ENCODE data around the gene AAGAB. TPM values are rescaled to one million over a fixed set of nuclear protein-coding genes. Genes with fewer than 3 reads are reported as not detected.

The AAGAB gene
- total and polyA plus RNA-seq, 9 donors = 18.2 to 22.5 (median 20.4) TPM

DNA sequence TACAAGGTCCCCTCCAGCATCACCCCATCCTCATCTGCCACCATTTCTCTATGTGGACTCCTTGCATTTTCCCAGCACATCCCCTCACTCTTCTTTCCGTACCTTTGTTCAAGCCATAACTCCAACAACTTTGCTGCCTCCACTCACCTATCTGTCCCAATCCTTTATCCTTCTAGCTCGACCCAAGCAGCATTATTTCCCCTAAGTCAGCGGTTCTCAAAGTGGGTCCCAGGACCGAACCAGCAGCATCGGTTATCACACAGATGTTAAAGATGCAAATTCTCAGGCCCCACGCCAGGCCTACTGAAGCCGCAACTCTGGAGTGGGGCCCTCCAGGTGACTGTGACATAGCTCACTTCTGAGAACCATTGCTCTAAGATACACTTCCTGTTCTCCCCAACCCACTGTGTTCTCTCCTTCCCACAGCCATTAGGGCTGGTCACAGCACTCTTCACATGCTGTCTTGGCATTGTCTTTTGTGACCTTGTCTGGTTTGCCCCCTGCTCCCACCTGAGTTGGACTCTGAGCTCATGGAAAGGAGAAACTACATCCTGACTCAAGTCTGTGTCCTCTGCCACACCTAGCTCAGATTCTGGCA, 56.2 kb downstream of the AAGAB start:
- WGBS (ENCODE audit: insufficient coverage) = 86% methylated on average over 7 of the region's 7 CpGs
- Histone ChIP-seq H3K4me1 (ENCODE audit: control insufficient read depth, insufficient read depth, low read length) (peaks cover 42% of the 10 kb centered on the region), H3K27ac (ENCODE audit: low read length) (no peak overlapping the region), H3K27me3 (ENCODE audit: control insufficient read depth, insufficient read depth, low read length) (no peaks in the 10 kb centered on the region), H3K36me3 (ENCODE audit: control insufficient read depth, insufficient read depth, low read length) (peaks cover 14% of the 10 kb centered on the region), H3K9me3 (replicated peaks; ENCODE audit: control insufficient read depth, low read depth, low read length) (no peaks in the 10 kb centered on the region), H3K4me3 (ENCODE audit: low read length) (no peak overlapping the region)
- DNase-seq = no peak

DNA sequence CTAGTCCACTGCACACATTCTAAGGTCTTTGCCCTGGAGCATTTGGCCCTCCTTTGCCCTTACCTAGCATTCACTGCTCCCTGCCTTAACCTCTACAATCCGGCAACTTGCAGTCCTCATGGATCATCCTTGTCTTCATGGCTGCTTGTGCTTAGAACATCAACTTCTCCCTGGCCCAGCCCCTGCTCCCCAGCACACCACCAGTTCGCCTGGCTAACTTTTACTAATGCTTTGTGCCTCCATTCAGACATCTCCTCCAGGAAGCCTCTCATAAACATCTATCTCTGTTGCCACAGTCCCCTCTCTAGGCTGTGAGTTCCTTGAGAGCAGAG, 57.1 kb downstream of the AAGAB start:
- no peak overlapping the region for H3K4me3 ChIP-seq (ENCODE audit: low read length)
- 96% methylated on average over 2 of the region's 2 CpGs for WGBS (ENCODE audit: insufficient coverage)
- peaks cover 47% of the 10 kb centered on the region for H3K4me1 ChIP-seq (ENCODE audit: control insufficient read depth, insufficient read depth, low read length)
- H3K27me3 ChIP-seq (ENCODE audit: control insufficient read depth, insufficient read depth, low read length) = no peaks in the 10 kb centered on the region
- DNase-seq = peak; percentile 4
- no peak overlapping the region for H3K27ac ChIP-seq (ENCODE audit: low read length)
- no peaks in the 10 kb centered on the region for H3K9me3 ChIP-seq (replicated peaks; ENCODE audit: control insufficient read depth, low read depth, low read length)
- H3K36me3 ChIP-seq (ENCODE audit: control insufficient read depth, insufficient read depth, low read length) = peaks cover 18% of the 10 kb centered on the region

DNA sequence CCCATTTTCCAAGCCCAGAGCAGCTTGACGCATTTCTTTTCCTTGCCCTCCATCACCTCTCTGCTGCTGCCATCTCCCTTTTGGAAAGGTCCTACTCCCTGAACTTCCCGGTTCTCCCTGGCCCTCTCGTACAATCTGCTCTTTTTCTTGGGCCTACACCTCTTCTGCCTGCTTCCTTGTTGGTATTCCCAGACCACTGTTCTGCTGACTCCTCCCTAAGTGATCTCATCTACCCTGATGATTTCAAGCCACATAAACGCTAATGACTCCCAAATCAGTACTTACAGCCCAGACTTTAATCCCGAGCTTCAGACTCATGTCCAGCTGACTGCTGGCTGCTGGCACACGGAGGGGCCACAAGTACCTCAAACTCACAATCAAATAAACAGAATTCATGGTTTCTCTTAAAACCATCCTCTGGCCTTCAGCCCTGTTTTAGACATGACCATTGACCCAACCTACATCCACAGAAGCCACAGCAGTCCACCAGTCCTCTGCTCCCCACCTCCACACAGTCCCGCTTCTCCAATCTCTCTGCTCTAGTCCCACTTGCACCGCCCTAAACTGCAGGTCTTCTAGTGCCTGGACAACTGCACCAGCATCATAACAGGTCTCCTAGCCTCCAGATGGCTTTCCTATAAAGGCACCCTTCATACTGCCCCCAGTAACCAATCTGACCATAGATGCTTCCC, 57.6 kb downstream of the AAGAB start:
- H3K4me1 ChIP-seq (ENCODE audit: control insufficient read depth, insufficient read depth, low read length) = peaks cover 51% of the 10 kb centered on the region
- no peak overlapping the region for H3K27ac ChIP-seq (ENCODE audit: low read length)
- H3K27me3 ChIP-seq (ENCODE audit: control insufficient read depth, insufficient read depth, low read length) = no peaks in the 10 kb centered on the region
- peak; percentile 81 for DNase-seq
- 41% methylated on average over 8 of the region's 8 CpGs for WGBS (ENCODE audit: insufficient coverage)
- H3K36me3 ChIP-seq (ENCODE audit: control insufficient read depth, insufficient read depth, low read length) = peaks cover 20% of the 10 kb centered on the region
- no peak overlapping the region for H3K4me3 ChIP-seq (ENCODE audit: low read length)
- no peaks in the 10 kb centered on the region for H3K9me3 ChIP-seq (replicated peaks; ENCODE audit: control insufficient read depth, low read depth, low read length)

DNA sequence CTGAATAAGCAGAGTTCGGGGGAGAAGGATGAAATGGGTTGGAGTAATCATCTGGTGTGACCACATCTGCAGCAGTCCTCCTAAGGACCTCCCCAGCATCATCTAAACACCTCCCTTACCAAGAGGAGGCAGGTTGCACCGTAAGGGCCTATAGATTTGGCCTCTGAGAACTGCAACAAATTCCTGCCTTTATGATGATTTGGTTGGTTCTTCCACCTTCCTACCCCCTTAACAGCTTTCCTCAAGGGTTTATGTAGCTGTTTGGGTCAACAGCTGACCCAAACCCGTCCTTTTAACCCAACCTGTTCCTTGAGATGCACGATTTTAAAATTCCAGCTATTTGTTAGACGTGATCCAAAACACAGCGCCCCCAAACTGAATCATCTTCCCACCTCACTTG, 58.2 kb downstream of the AAGAB start:
- Histone ChIP-seq H3K9me3 (replicated peaks; ENCODE audit: control insufficient read depth, low read depth, low read length) (no peaks in the 10 kb centered on the region), H3K4me1 (ENCODE audit: control insufficient read depth, insufficient read depth, low read length) (peaks cover 45% of the 10 kb centered on the region), H3K4me3 (ENCODE audit: low read length) (no peak overlapping the region), H3K36me3 (ENCODE audit: control insufficient read depth, insufficient read depth, low read length) (peaks cover 22% of the 10 kb centered on the region), H3K27me3 (ENCODE audit: control insufficient read depth, insufficient read depth, low read length) (no peaks in the 10 kb centered on the region), H3K27ac (ENCODE audit: low read length) (no peak overlapping the region)
- no peak for DNase-seq
- 60% methylated on average over 4 of the region's 6 CpGs for WGBS (ENCODE audit: insufficient coverage)

DNA sequence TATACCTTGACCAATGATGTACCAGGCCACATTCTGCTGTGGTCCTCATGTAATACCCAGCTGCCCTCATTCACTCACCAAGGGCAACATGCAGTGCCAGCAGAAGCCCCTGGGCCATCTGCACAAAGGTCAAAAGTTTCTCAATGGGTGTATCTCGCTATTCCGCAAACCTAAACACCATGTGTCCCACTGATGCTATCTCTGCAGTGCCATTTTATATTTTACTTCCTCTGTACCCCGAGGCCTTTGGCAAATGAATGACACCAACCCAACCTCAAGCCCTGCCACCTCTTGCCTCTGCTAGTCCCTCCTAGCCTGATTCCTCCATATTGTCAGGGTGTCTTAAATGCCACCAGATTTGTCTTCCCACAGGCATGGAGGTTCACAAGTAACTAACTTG, 59.2 kb downstream of the AAGAB start:
- H3K27me3 ChIP-seq (ENCODE audit: control insufficient read depth, insufficient read depth, low read length) = no peaks in the 10 kb centered on the region
- WGBS (ENCODE audit: insufficient coverage) = 86% methylated on average over 3 of the region's 3 CpGs
- H3K36me3 ChIP-seq (ENCODE audit: control insufficient read depth, insufficient read depth, low read length) = peaks cover 32% of the 10 kb centered on the region

DNA sequence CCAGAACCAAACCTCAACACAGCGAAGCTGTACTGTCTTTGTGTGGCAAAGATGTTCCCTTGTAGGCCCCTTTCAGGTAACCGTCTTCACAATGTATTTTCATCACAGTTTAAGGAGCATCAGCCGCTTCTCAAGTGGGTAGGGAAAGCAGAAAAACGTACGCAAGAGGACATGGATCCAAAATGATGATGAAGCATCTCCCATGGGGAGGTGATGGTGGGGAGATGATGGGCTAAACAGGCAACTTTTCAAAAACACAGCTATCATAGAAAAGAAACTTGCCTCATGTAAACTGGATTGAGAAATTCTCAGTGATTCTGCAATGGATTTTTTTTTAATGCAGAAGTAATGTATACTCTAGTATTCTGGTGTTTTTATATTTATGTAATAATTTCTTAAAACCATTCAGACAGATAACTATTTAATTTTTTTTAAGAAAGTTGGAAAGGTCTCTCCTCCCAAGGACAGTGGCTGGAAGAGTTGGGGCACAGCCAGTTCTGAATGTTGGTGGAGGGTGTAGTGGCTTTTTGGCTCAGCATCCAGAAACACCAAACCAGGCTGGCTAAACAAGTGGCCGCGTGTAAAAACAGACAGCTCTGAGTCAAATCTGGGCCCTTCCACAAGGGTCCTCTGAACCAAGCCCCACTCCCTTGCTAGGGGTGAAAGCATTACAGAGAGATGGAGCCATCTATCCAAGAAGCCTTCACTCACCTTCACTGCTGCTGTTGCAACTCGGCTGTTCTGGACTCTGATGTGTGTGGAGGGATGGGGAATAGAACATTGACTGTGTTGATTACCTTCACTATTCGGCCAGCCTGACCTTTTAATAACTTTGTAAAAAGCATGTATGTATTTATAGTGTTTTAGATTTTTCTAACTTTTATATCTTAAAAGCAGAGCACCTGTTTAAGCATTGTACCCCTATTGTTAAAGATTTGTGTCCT, 60.0 kb downstream of the AAGAB start:
- Histone ChIP-seq H3K9me3 (replicated peaks; ENCODE audit: control insufficient read depth, low read depth, low read length) (no peaks in the 10 kb centered on the region), H3K4me3 (ENCODE audit: low read length) (no peak overlapping the region), H3K27ac (ENCODE audit: low read length) (peak overlapping the region; percentile 69), H3K27me3 (ENCODE audit: control insufficient read depth, insufficient read depth, low read length) (no peaks in the 10 kb centered on the region), H3K4me1 (ENCODE audit: control insufficient read depth, insufficient read depth, low read length) (peaks cover 52% of the 10 kb centered on the region), H3K36me3 (ENCODE audit: control insufficient read depth, insufficient read depth, low read length) (peaks cover 35% of the 10 kb centered on the region)
- 80% methylated on average over 2 of the region's 9 CpGs for WGBS (ENCODE audit: insufficient coverage)
- DNase-seq = peak; percentile 79

More for the DNA sequence above, 59.2 kb downstream of the AAGAB start:
- H3K4me1 ChIP-seq (ENCODE audit: control insufficient read depth, insufficient read depth, low read length) = peaks cover 48% of the 10 kb centered on the region
- no peaks in the 10 kb centered on the region for H3K9me3 ChIP-seq (replicated peaks; ENCODE audit: control insufficient read depth, low read depth, low read length)
- DNase-seq = peak; percentile 6
- H3K4me3 ChIP-seq (ENCODE audit: low read length) = no peak overlapping the region
- H3K27ac ChIP-seq (ENCODE audit: low read length) = no peak overlapping the region

DNA sequence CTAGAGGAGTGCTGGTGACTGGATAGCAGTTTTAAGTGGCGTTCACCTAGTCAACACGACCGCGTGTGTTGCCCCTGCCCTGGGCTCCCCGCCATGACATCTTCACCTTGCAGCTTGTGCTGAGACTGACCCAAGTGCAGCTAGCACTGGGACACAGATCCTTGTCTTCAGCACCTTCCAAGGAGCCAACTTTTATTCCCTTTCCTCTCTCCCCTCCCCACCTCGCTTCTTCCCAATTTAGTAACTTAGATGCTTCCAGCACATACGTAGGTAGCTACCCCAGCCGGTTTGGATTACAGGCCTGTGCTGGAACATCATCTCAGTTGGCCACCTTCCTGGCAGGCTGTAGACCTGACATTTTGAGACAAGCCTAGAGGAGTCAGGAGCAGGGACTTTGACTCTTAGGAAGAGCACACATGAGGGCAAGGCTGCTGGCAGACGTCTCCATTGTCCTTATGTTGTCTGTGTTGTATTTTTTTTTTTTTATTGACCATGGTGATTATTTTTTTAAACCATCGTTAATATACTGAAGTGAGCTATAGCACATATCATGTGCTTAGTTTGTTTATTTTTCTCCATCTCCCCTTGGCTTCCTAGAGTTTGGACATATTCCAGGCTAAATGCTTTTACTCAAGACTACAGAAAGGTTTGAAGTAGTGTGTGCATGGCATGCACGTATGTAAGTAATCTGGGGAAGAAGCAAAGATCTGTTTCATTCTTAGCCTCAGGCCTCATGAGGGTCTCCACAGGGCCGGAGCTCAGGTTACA, 61.1 kb downstream of the AAGAB start:
- H3K27ac ChIP-seq (ENCODE audit: low read length) = peak overlapping the region; percentile 69
- H3K4me1 ChIP-seq (ENCODE audit: control insufficient read depth, insufficient read depth, low read length) = peaks cover 60% of the 10 kb centered on the region

DNA sequence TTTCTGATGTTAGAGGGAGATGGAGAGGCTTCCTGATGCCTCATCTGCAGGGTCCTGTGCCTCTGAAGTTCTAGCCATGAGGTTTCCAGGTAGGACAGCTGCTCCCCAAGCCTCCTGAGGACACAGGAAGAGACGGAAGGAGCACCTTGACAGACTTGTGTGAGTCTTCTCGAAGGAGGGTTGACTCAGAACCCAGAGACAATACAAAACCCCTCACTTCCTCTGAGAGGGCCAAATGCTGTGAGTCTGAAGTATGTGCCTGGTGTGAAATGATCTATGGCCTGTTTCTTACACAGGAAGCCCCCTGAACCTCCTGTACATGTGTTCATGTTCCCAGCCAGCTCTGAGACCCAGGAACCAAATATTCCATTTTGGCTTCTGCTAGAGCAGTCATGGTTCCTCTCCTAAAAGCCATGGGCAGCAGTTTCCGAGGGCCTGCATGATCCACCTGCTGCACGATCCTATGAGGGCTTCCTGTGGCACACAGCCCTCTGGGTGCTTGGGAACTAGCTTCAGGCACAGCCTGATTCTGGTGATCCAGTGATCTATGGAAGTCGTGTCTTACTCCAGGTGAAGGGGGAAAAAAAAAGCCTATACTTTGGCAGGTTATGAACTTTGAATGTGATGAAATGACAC, 62.2 kb downstream of the AAGAB start:
- 90% methylated on average over 3 of the region's 5 CpGs for WGBS (ENCODE audit: insufficient coverage)
- DNase-seq = peak; percentile 13
- no peak overlapping the region for H3K4me3 ChIP-seq (ENCODE audit: low read length)
- peaks cover 69% of the 10 kb centered on the region for H3K4me1 ChIP-seq (ENCODE audit: control insufficient read depth, insufficient read depth, low read length)
- H3K27ac ChIP-seq (ENCODE audit: low read length) = no peak overlapping the region
- H3K9me3 ChIP-seq (replicated peaks; ENCODE audit: control insufficient read depth, low read depth, low read length) = no peaks in the 10 kb centered on the region
- peaks cover 44% of the 10 kb centered on the region for H3K36me3 ChIP-seq (ENCODE audit: control insufficient read depth, insufficient read depth, low read length)
- no peaks in the 10 kb centered on the region for H3K27me3 ChIP-seq (ENCODE audit: control insufficient read depth, insufficient read depth, low read length)

More for the DNA sequence above, 61.1 kb downstream of the AAGAB start:
- Histone ChIP-seq H3K9me3 (replicated peaks; ENCODE audit: control insufficient read depth, low read depth, low read length) (no peaks in the 10 kb centered on the region), H3K4me3 (ENCODE audit: low read length) (no peak overlapping the region), H3K27me3 (ENCODE audit: control insufficient read depth, insufficient read depth, low read length) (no peaks in the 10 kb centered on the region), H3K36me3 (ENCODE audit: control insufficient read depth, insufficient read depth, low read length) (peaks cover 38% of the 10 kb centered on the region)
- 31% methylated on average over 8 of the region's 12 CpGs for WGBS (ENCODE audit: insufficient coverage)
- DNase-seq = peak; percentile 89

DNA sequence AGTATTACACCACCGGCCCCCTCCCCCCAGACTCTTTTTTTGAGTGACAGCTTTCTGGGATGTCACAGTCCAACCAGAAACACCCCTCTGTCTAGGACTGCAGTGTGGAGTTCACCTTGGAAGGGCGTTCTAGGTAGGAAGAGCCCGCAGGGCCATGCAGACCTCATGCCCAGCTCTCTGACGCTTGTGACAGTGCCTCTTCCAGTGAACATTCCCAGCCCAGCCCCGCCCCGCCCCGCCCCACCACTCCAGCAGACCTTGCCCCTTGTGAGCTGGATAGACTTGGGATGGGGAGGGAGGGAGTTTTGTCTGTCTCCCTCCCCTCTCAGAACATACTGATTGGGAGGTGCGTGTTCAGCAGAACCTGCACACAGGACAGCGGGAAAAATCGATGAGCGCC, 63.6 kb downstream of the AAGAB start:
- H3K4me1 ChIP-seq (ENCODE audit: control insufficient read depth, insufficient read depth, low read length) = peaks cover 75% of the 10 kb centered on the region
- DNase-seq = peak; percentile 9
- no peak overlapping the region for H3K4me3 ChIP-seq (ENCODE audit: low read length)
- H3K27ac ChIP-seq (ENCODE audit: low read length) = peak overlapping the region; percentile 99
- 100% methylated on average over 2 of the region's 11 CpGs for WGBS (ENCODE audit: insufficient coverage)
- peaks cover 49% of the 10 kb centered on the region for H3K36me3 ChIP-seq (ENCODE audit: control insufficient read depth, insufficient read depth, low read length)
- H3K9me3 ChIP-seq (replicated peaks; ENCODE audit: control insufficient read depth, low read depth, low read length) = no peaks in the 10 kb centered on the region
- H3K27me3 ChIP-seq (ENCODE audit: control insufficient read depth, insufficient read depth, low read length) = no peaks in the 10 kb centered on the region
